Upper lobe of right lung (tissue), 1 donor: ENCODE data around the gene CLDN10. TPM values are rescaled to one million over a fixed set of nuclear protein-coding genes. Genes with fewer than 3 reads are reported as not detected.

ENCODE experiments used
- ATAC-seq: fragments of 200-7000 bp; cut with Tn5 transposase; one replicate; pipeline ENCODE4 v1.9.1; 2020; ENCODE audit warnings: mild to moderate bottlenecking, moderate library complexity
- DNase-seq: peaks from one replicate; pipeline ENCODE4 v3.0.0-alpha.2; 2020
- H3K27ac ChIP-seq: fragments of 200-600 bp; one replicate; pipeline ENCODE4 v1.8.0; 2022
- H3K27me3 ChIP-seq: fragments of 200-600 bp; one replicate; pipeline ENCODE4 v1.8.0; 2022; ENCODE audit warnings: mild to moderate bottlenecking
- H3K36me3 ChIP-seq: fragments of 200-600 bp; one replicate; pipeline ENCODE4 v1.8.0; 2022
- H3K4me1 ChIP-seq: fragments of 200-600 bp; one replicate; pipeline ENCODE4 v1.8.0; 2022
- H3K4me3 ChIP-seq: fragments of 200-600 bp; one replicate; pipeline ENCODE4 v1.8.0; 2022; ENCODE audit warnings: mild to moderate bottlenecking
- H3K9me3 ChIP-seq: fragments of 200-600 bp; one replicate; pipeline ENCODE4 v1.8.0; 2022
- intact Hi-C: fragments of 100-400 bp; cut with DNase I; formaldehyde crosslinking; loops from one replicate; pipeline ENCODE4 v1.11.0; 2022
- total RNA-seq: library from RNA; stranded (reverse); fragmentation: NEBNext Ultra II Directional; extraction: Animal tissue kit (Norgen Biotek cat#: 25700); gene quantifications from one replicate; pipeline ENCODE4 v1.2.1, GENCODE V29; 2021
- TF ChIP-seq, protein P1 (sequence below): fragments of 200-600 bp; IDR thresholded peaks from one replicate; pipeline ENCODE4 v1.8.0; 2022; ENCODE audit warnings: antibody characterized with exemption
- donor health status: DM: no; HTN: yes; CAD: no; lungs with severe emphysema.

CLDN10 gene
- total RNA-seq, 1 donor from 2014 or later, result 2.2 TPM

- H3K27ac ChIP-seq, result no peak overlapping the region
- no peaks in the 10 kb centered on the region for H3K36me3 ChIP-seq
- no peak overlapping the region for H3K4me3 ChIP-seq
- H3K4me1 ChIP-seq, result no peaks in the 10 kb centered on the region
- no peaks in the 10 kb centered on the region for H3K9me3 ChIP-seq
- no peak for ATAC-seq
- TF ChIP-seq, protein P1, sequence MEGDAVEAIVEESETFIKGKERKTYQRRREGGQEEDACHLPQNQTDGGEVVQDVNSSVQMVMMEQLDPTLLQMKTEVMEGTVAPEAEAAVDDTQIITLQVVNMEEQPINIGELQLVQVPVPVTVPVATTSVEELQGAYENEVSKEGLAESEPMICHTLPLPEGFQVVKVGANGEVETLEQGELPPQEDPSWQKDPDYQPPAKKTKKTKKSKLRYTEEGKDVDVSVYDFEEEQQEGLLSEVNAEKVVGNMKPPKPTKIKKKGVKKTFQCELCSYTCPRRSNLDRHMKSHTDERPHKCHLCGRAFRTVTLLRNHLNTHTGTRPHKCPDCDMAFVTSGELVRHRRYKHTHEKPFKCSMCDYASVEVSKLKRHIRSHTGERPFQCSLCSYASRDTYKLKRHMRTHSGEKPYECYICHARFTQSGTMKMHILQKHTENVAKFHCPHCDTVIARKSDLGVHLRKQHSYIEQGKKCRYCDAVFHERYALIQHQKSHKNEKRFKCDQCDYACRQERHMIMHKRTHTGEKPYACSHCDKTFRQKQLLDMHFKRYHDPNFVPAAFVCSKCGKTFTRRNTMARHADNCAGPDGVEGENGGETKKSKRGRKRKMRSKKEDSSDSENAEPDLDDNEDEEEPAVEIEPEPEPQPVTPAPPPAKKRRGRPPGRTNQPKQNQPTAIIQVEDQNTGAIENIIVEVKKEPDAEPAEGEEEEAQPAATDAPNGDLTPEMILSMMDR, result no peak
- intact Hi-C loops, result no loop called here
- DNase-seq, result no peak
- no peaks in the 10 kb centered on the region for H3K27me3 ChIP-seq
Measured at GRCh38 chr13:95516021-95516420, 36.5 kb upstream of the CLDN10 start.

GRCh38 chr13:95516492-95516891 is 36.0 kb upstream of the CLDN10 start:
- H3K4me1 ChIP-seq, result no peaks in the 10 kb centered on the region
- intact Hi-C loops, result no loop called here
- no peak for ATAC-seq
- TF ChIP-seq, protein P1, result no peak
- no peak overlapping the region for H3K4me3 ChIP-seq
- no peaks in the 10 kb centered on the region for H3K36me3 ChIP-seq
- DNase-seq, result no peak
- H3K27ac ChIP-seq, result no peak overlapping the region
- H3K27me3 ChIP-seq, result no peaks in the 10 kb centered on the region
- no peaks in the 10 kb centered on the region for H3K9me3 ChIP-seq

- no peaks in the 10 kb centered on the region for H3K4me1 ChIP-seq
- TF ChIP-seq, protein P1, result no peak
- no peaks in the 10 kb centered on the region for H3K36me3 ChIP-seq
- no peaks in the 10 kb centered on the region for H3K9me3 ChIP-seq
- H3K27me3 ChIP-seq, result no peaks in the 10 kb centered on the region
- no peak overlapping the region for H3K27ac ChIP-seq
- no peak overlapping the region for H3K4me3 ChIP-seq
- no peak for ATAC-seq
- intact Hi-C loops, result no loop called here
- DNase-seq, result no peak
Measured at GRCh38 chr13:95523598-95523997, 28.9 kb upstream of the CLDN10 start.

GRCh38 chr13:95524264-95524901 is 28.1 kb upstream of the CLDN10 start:
- no peaks in the 10 kb centered on the region for H3K4me1 ChIP-seq
- H3K36me3 ChIP-seq, result no peaks in the 10 kb centered on the region
- intact Hi-C loops, result no loop called here
- DNase-seq (no peak), ATAC-seq (no peak)
- TF ChIP-seq, protein P1, result no peak
- no peak overlapping the region for H3K4me3 ChIP-seq
- H3K27ac ChIP-seq, result no peak overlapping the region
- no peaks in the 10 kb centered on the region for H3K27me3 ChIP-seq
- no peaks in the 10 kb centered on the region for H3K9me3 ChIP-seq

GRCh38 chr13:95527955-95528354 is 24.6 kb upstream of the CLDN10 start:
- TF ChIP-seq, protein P1, result no peak
- Histone ChIP-seq H3K9me3 (no peaks in the 10 kb centered on the region), H3K36me3 (no peaks in the 10 kb centered on the region), H3K27ac (no peak overlapping the region), H3K4me1 (no peaks in the 10 kb centered on the region), H3K4me3 (no peak overlapping the region), H3K27me3 (no peaks in the 10 kb centered on the region)
- ATAC-seq (no peak), DNase-seq (no peak)
- intact Hi-C loops, result no loop called here

DNA sequence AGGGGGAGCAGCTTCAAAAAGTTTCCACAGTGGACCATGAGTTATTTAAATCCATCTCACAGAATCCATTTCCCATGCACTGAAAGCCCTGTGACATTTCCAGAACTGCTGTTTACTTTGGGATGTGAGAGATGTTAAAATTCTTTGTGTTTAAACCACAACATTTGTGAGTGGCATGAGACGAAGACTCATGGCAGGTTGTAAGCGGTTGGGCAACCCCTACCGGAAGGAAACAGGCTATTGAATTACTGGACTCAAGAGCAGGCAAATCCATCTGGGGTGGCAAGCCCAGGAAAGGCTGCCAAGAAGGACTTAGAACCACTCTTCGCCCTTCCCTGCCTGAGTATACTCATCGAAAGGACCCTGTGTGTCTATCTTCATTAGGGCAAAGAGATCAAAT is 22.3 kb upstream of the CLDN10 start:
- DNase-seq (no peak), ATAC-seq (peak; percentile 95)
- Histone ChIP-seq H3K36me3 (no peaks in the 10 kb centered on the region), H3K27ac (no peak overlapping the region), H3K4me1 (no peaks in the 10 kb centered on the region), H3K27me3 (no peaks in the 10 kb centered on the region), H3K9me3 (no peaks in the 10 kb centered on the region), H3K4me3 (no peak overlapping the region)
- intact Hi-C loops, result no loop called here
- TF ChIP-seq, protein P1, result no peak
